Sigmoid colon (tissue), 7 donors: ENCODE measurements around the gene ACOX1. TPM values are rescaled to one million over a fixed set of nuclear protein-coding genes. Genes with fewer than 3 reads are reported as not detected.

Source experiments
- DNase-seq: peaks from one replicate; pipeline ENCODE4 v3.0.0-alpha.2; 2019
- H3K27ac ChIP-seq, 4 donors: fragments of 200-600 bp; sonication (generic); one replicate each; pipeline ENCODE4 v1.5.1; 2016 to 2019; ENCODE audit warnings: mild to moderate bottlenecking in 1 of 4
- H3K27me3 ChIP-seq, 3 donors: fragments of 200-600 bp; sonication (generic); one replicate each; pipeline ENCODE4 v1.5.1; 2019; ENCODE audit warnings: mild to moderate bottlenecking in 1 of 3
- H3K36me3 ChIP-seq, 4 donors: fragments of 200-600 bp; sonication (generic); one replicate each; pipeline ENCODE4 v1.5.1; 2016 to 2019
- H3K4me1 ChIP-seq, 4 donors: fragments of 200-600 bp; sonication (generic); one replicate each; pipeline ENCODE4 v1.5.1; 2017 to 2019
- H3K4me3 ChIP-seq, 4 donors: fragments of 200-600 bp; sonication (generic); one replicate each; pipeline ENCODE4 v1.5.1; 2017 to 2019; ENCODE audit warnings: mild to moderate bottlenecking in 2 of 4, moderate library complexity in 1 of 4
- H3K9me3 ChIP-seq, 4 donors: fragments of 200-600 bp in 3 of 4; sonication (generic) in 3 of 4; one replicate each; pipeline versions ENCODE4 v1.5.1 to v1.6.1; 2013 to 2019
- CTCF ChIP-seq, 4 experiments: fragments of 450-650 bp in 3 of 4; fragments of 200-600 bp in 1 of 4; IDR thresholded peaks; one replicate each; pipeline ENCODE4 v1.5.1; 2016 to 2019; ENCODE audit warnings: antibody characterized with exemption in 4 of 4, mild to moderate bottlenecking in 3 of 4, moderate library complexity in 2 of 4
- EP300 ChIP-seq, 4 donors: sonication (generic); formaldehyde crosslinking; IDR thresholded peaks; one replicate each; pipeline ENCODE4 v1.6.1; 2017; ENCODE audit warnings: antibody characterized with exemption in 4 of 4
- POLR2A ChIP-seq, 2 donors: fragments of 450-650 bp; IDR thresholded peaks; one replicate each; pipeline ENCODE4 v1.6.1; 2016; ENCODE audit warnings: antibody characterized with exemption in 2 of 2, mild to moderate bottlenecking in 2 of 2, moderate library complexity in 2 of 2
- POLR2AphosphoS5 ChIP-seq, 4 donors: sonication (generic); formaldehyde crosslinking; IDR thresholded peaks; one replicate each; pipeline ENCODE4 v1.6.1; 2017; ENCODE audit warnings: antibody characterized with exemption in 4 of 4
- WGBS, 2 donors: extraction: QIAGEN DNeasy Blood & Tissue Kit; methylation state at CpG; one replicate each; pipeline ENCODE4 v1.1.7; 2013; 5-methylcytosine and 5-hydroxymethylcytosine counted together
- intact Hi-C: fragments of 100-400 bp; cut with DNase I; formaldehyde crosslinking; loops from one replicate; pipeline ENCODE4 v1.15.1; 2023
- polyA plus RNA-seq, 3 donors: library from polyadenylated mRNA; stranded (reverse); fragments of 200-250 nt; gene quantifications; one replicate each; pipeline ENCODE4 v1.2.3, GENCODE V29; 2013
- total RNA-seq, 4 donors: library from RNA; depleted of rRNA; stranded (reverse); fragments of >200 nt; gene quantifications; one replicate each; pipeline ENCODE4 v1.1.0, GENCODE V29; 2016
- donor health status: healthy with polysubstance abuse.
- donor health status: Bipolar disorder and iron deficiency.
- donor health status: healthy.

ACOX1 gene
- total and polyA plus RNA-seq, 7 donors, result 31.3 to 93.2 (median 34.6) TPM

- no peak overlapping the region for H3K27ac ChIP-seq
- TF ChIP-seq POLR2A (IDR thresholded peaks at IDR 0.05) (no peak), CTCF (IDR thresholded peaks at IDR 0.05) (no peak), POLR2AphosphoS5 (IDR thresholded peaks at IDR 0.05) (no peak), EP300 (IDR thresholded peaks at IDR 0.05) (no peak)
- intact Hi-C loops, result no loop called here
- no peak for DNase-seq
- H3K36me3 ChIP-seq, result no peaks in the 10 kb centered on the region
- H3K4me1 ChIP-seq, result no peaks in the 10 kb centered on the region
- H3K27me3 ChIP-seq, result no peaks in the 10 kb centered on the region
- no peak overlapping the region for H3K4me3 ChIP-seq
- 68 to 85% methylated on average over 9 of the region's 9 CpGs for WGBS, 2 donors
- H3K9me3 ChIP-seq, result no peaks in the 10 kb centered on the region
Measured at GRCh38 chr17:76023900-76024237, 44.9 kb upstream of the ACOX1 start.

GRCh38 chr17:76022973-76023899 is 44.3 kb upstream of the ACOX1 start:
- WGBS, 2 donors, result 91 to 92% methylated on average over 28 of the region's 28 CpGs
- Histone ChIP-seq H3K4me3 (no peak overlapping the region), H3K27ac (no peak overlapping the region), H3K27me3 (no peaks in the 10 kb centered on the region), H3K4me1 (no peaks in the 10 kb centered on the region), H3K36me3 (no peaks in the 10 kb centered on the region), H3K9me3 (no peaks in the 10 kb centered on the region)
- no peak for TF ChIP-seq CTCF (IDR thresholded peaks at IDR 0.05)
- TF ChIP-seq EP300 (IDR thresholded peaks at IDR 0.05), result no peak
- TF ChIP-seq POLR2AphosphoS5 (IDR thresholded peaks at IDR 0.05), result no peak
- TF ChIP-seq POLR2A (IDR thresholded peaks at IDR 0.05), result no peak
- intact Hi-C loops, result no loop called here
- DNase-seq, result no peak

- H3K4me1 ChIP-seq, result no peaks in the 10 kb centered on the region
- TF ChIP-seq POLR2A (IDR thresholded peaks at IDR 0.05), result no peak
- TF ChIP-seq POLR2AphosphoS5 (IDR thresholded peaks at IDR 0.05), result no peak
- no peak for TF ChIP-seq EP300 (IDR thresholded peaks at IDR 0.05)
- no peak for TF ChIP-seq CTCF (IDR thresholded peaks at IDR 0.05)
- H3K4me3 ChIP-seq, result no peak overlapping the region
- intact Hi-C loops, result no loop called here
- DNase-seq, result no peak
- 89 to 91% methylated on average over 24 of the region's 24 CpGs for WGBS, 2 donors
- no peak overlapping the region for H3K27ac ChIP-seq
- H3K9me3 ChIP-seq, result no peaks in the 10 kb centered on the region
- no peaks in the 10 kb centered on the region for H3K27me3 ChIP-seq
- H3K36me3 ChIP-seq, result no peaks in the 10 kb centered on the region
Measured at GRCh38 chr17:76022285-76022684, 43.3 kb upstream of the ACOX1 start.

DNA sequence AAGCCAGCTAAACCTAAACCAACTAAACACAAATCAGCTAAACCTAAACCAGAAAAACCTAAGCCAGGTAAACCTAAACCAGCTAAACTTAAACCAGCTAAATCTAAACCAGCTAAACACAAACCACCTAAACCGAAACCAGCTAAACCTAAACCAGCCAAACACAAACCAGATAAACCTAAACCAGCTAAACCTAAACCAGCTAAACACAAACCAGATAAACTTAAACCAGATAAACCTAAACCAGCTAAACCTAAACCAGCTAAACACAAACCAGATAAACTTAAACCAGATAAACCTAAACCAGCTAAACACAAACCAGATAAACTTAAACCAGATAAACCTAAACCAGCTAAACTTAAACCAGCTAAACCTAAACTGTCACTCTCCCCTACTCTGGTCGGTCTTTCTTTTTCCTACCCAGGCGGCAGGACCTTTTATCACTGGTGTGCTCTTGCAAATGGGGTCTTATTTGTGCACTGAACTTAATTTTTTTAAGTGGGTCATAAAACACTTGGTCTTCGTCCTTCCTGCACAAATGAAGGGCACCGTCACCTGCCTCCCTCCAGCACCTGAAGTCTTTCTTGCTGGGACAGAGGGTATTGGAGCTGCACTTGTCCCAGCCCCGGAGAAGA is 41.0 kb upstream of the ACOX1 start:
- 86 to 88% methylated on average over 6 of the region's 6 CpGs for WGBS, 2 donors
- H3K4me1 ChIP-seq, result peaks cover 0 to 3% (median 0%) of the 10 kb centered on the region in 4 donors
- H3K27ac ChIP-seq, result no peak overlapping the region
- no peak overlapping the region for H3K4me3 ChIP-seq
- intact Hi-C loops, result no loop called here
- no peaks in the 10 kb centered on the region for H3K9me3 ChIP-seq
- no peak for TF ChIP-seq POLR2A (IDR thresholded peaks at IDR 0.05)
- no peak for TF ChIP-seq EP300 (IDR thresholded peaks at IDR 0.05)
- no peak for TF ChIP-seq CTCF (IDR thresholded peaks at IDR 0.05)
- TF ChIP-seq POLR2AphosphoS5 (IDR thresholded peaks at IDR 0.05), result no peak
- DNase-seq, result no peak
- H3K27me3 ChIP-seq, result no peaks in the 10 kb centered on the region
- no peaks in the 10 kb centered on the region for H3K36me3 ChIP-seq
